ENCODE measurements around the gene CDC37.
A peak's percentile ranks its signal among the peaks of the same experiment; 100 is the strongest.

The CDC37 gene

GRCh38 chr19:10352764-10353671 is 50.3 kb downstream of the CDC37 start:
- no peak for DNase-seq

DNA sequence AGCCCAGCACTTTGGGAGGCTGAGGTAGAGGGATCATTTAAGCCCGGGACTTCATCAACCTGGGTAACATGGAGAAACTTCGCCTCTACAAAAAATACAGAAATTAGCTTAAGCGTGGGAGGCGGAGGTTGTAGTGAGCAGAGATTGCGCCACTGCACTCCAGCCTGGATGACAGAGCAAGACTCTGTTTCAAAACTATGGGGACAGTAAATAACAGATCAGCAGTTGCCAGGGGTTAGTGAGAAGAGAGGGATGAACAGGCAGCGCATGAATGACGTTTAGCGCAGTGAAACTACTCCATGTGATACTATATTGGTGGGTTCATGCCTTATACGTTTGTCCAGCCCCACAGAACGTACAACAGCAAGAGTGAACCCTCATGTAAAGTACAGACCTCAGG is 56.8 kb downstream of the CDC37 start:
- DNase-seq, result peak; percentile 47

DNA sequence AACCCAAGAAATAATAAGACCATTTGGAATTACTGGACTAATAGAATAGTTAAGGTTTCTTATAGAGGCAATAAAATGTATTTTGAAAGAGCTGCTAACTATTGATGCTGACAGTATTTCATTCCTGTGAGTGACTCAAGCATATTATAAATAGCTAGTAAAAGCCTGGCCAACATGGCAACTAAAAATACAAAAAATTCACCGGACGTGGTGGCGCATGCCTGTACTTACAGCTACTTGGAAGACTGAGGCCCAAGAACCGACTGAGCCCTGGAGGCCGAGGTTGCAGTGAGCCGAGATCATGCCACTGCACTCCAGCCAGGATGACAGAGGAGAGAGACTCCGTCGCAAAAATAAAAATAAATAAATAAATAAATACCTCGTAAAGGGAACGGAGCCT is 58.6 kb downstream of the CDC37 start:
- no peak for DNase-seq

- no peak for DNase-seq
Observed at GRCh38 chr19:10343495-10343894, 59.8 kb downstream of the CDC37 start.

Measured in hematopoietic multipotent progenitor cell treated with erythropoietin and hydrocortisone succinate and interleukin-3 and kit ligand, for 4 days (in vitro differentiated cells).